Measurements from ENCODE around the gene OVAAL.

OVAAL gene

GRCh38 chr1:180542113-180542837 is 16.5 kb upstream of the OVAAL start:
- TF ChIP-seq TAF1 (IDR thresholded peaks at IDR 0.05; ENCODE audit: borderline replicate concordance, insufficient read depth, low read length) (no peak), POLR2AphosphoS5 (IDR thresholded peaks at IDR 0.05; ENCODE audit: low read depth, low read length) (no peak), REST (IDR thresholded peaks at IDR 0.05; ENCODE audit: insufficient read depth in 1 of 2, low read depth in 2 of 2, low read length in 2 of 2) (no peak), SIN3A (IDR thresholded peaks at IDR 0.05; ENCODE audit: borderline replicate concordance, insufficient read depth, low read length) (no peak), FOXP2 (optimal IDR thresholded peaks at IDR 0.05; ENCODE audit: borderline replicate concordance, extremely low read depth, extremely low read length, insufficient read depth) (no peak)

- TF ChIP-seq REST (IDR thresholded peaks at IDR 0.05; ENCODE audit: insufficient read depth in 1 of 2, low read depth in 2 of 2, low read length in 2 of 2) (no peak), FOXP2 (optimal IDR thresholded peaks at IDR 0.05; ENCODE audit: borderline replicate concordance, extremely low read depth, extremely low read length, insufficient read depth) (no peak), TAF1 (IDR thresholded peaks at IDR 0.05; ENCODE audit: borderline replicate concordance, insufficient read depth, low read length) (no peak)
Measured at GRCh38 chr1:180542838-180543145, 16.0 kb upstream of the OVAAL start.

- TF ChIP-seq POLR2AphosphoS5 (IDR thresholded peaks at IDR 0.05; ENCODE audit: low read depth, low read length), result no peak
- no peak for TF ChIP-seq FOXP2 (optimal IDR thresholded peaks at IDR 0.05; ENCODE audit: borderline replicate concordance, extremely low read depth, extremely low read length, insufficient read depth)
- no peak for TF ChIP-seq TAF1 (IDR thresholded peaks at IDR 0.05; ENCODE audit: borderline replicate concordance, insufficient read depth, low read length)
- no peak for TF ChIP-seq SIN3A (IDR thresholded peaks at IDR 0.05; ENCODE audit: borderline replicate concordance, insufficient read depth, low read length)
- TF ChIP-seq REST (IDR thresholded peaks at IDR 0.05; ENCODE audit: insufficient read depth in 1 of 2, low read depth in 2 of 2, low read length in 2 of 2), result no peak
Measured at GRCh38 chr1:180544050-180544449, 14.7 kb upstream of the OVAAL start.

- TF ChIP-seq SIN3A (IDR thresholded peaks at IDR 0.05; ENCODE audit: borderline replicate concordance, insufficient read depth, low read length) (no peak), TAF1 (IDR thresholded peaks at IDR 0.05; ENCODE audit: borderline replicate concordance, insufficient read depth, low read length) (no peak), REST (IDR thresholded peaks at IDR 0.05; ENCODE audit: insufficient read depth in 1 of 2, low read depth in 2 of 2, low read length in 2 of 2) (no peak)
Measured at GRCh38 chr1:180545991-180546390, 12.8 kb upstream of the OVAAL start.
